ENCODE data around the gene COL11A2. TPM values are rescaled to one million over a fixed set of nuclear protein-coding genes. Genes with fewer than 3 reads are reported as not detected.

The COL11A2 gene
- 1.3 and 11.9 TPM in 2 replicates for total RNA-seq (ENCODE audit: low replicate concordance)
- long read RNA-seq = 0 reads

- H3K27me3 Mint-ChIP-seq = peaks cover 41% of the 10 kb centered on the region
- peaks cover 38% of the 10 kb centered on the region for H3K4me1 Mint-ChIP-seq (ENCODE audit: unreplicated experiment)
- no peak within 1 kb of the TSS for H3K27ac Mint-ChIP-seq
- no peak for TF ChIP-seq CTCF (conservative IDR thresholded peaks at IDR 0.05)
- H3K4me3 Mint-ChIP-seq = peak within 1 kb of the TSS; percentile 87
- no peaks in the 10 kb centered on the region for H3K9me3 Mint-ChIP-seq
- peaks cover 15% of the 10 kb centered on the region for H3K36me3 Mint-ChIP-seq
- DNase-seq (ENCODE audit: extremely low spot score, unreplicated experiment) = no peak
Measured at GRCh38 chr6:33192105-33192646, at the start of gene COL11A2. COL11A2 (minus strand) TSS chr6:33192467; CDS start chr6:33192240, 227 bp downstream.

- DNase-seq (ENCODE audit: extremely low spot score, unreplicated experiment) = no peak
- H3K27me3 Mint-ChIP-seq = peaks cover 40% of the 10 kb centered on the region
- no peak for TF ChIP-seq CTCF (conservative IDR thresholded peaks at IDR 0.05)
- H3K9me3 Mint-ChIP-seq = no peaks in the 10 kb centered on the region
- H3K4me3 Mint-ChIP-seq = no peak overlapping the region
- no peak overlapping the region for H3K27ac Mint-ChIP-seq
- no peaks in the 10 kb centered on the region for H3K36me3 Mint-ChIP-seq
- no peaks in the 10 kb centered on the region for H3K4me1 Mint-ChIP-seq (ENCODE audit: unreplicated experiment)
Measured at GRCh38 chr6:33241968-33242367, 49.7 kb upstream of the COL11A2 start.

- no peak overlapping the region for H3K27ac Mint-ChIP-seq
- no peaks in the 10 kb centered on the region for H3K36me3 Mint-ChIP-seq
- H3K4me1 Mint-ChIP-seq (ENCODE audit: unreplicated experiment) = peaks cover 15% of the 10 kb centered on the region
- peaks cover 37% of the 10 kb centered on the region for H3K27me3 Mint-ChIP-seq
- no peak for TF ChIP-seq CTCF (conservative IDR thresholded peaks at IDR 0.05)
- H3K4me3 Mint-ChIP-seq = no peak overlapping the region
- no peaks in the 10 kb centered on the region for H3K9me3 Mint-ChIP-seq
- no peak for DNase-seq (ENCODE audit: extremely low spot score, unreplicated experiment)
Measured at GRCh38 chr6:33237741-33238140, 45.5 kb upstream of the COL11A2 start.

GRCh38 chr6:33236852-33237251 is 44.6 kb upstream of the COL11A2 start:
- Mint-ChIP-seq H3K9me3 (no peaks in the 10 kb centered on the region), H3K27ac (no peak overlapping the region), H3K4me1 (ENCODE audit: unreplicated experiment) (peaks cover 15% of the 10 kb centered on the region), H3K4me3 (no peak overlapping the region), H3K36me3 (no peaks in the 10 kb centered on the region), H3K27me3 (peaks cover 30% of the 10 kb centered on the region)
- no peak for TF ChIP-seq CTCF (conservative IDR thresholded peaks at IDR 0.05)
- DNase-seq (ENCODE audit: extremely low spot score, unreplicated experiment) = no peak

- Mint-ChIP-seq H3K27ac (no peak overlapping the region), H3K4me3 (no peak overlapping the region), H3K9me3 (no peaks in the 10 kb centered on the region), H3K4me1 (ENCODE audit: unreplicated experiment) (peaks cover 18% of the 10 kb centered on the region), H3K36me3 (no peaks in the 10 kb centered on the region), H3K27me3 (peaks cover 30% of the 10 kb centered on the region)
- DNase-seq (ENCODE audit: extremely low spot score, unreplicated experiment) = no peak
- TF ChIP-seq CTCF (conservative IDR thresholded peaks at IDR 0.05) = no peak
Measured at GRCh38 chr6:33236328-33236727, 44.1 kb upstream of the COL11A2 start.
